ENCODE results near the gene NINL.
"Not testable (repeated sequence)": the region's sequence is repeated elsewhere in the genome, so short reads cannot be mapped to it uniquely, and the experiment has no call there.

Gene NINL

DNA sequence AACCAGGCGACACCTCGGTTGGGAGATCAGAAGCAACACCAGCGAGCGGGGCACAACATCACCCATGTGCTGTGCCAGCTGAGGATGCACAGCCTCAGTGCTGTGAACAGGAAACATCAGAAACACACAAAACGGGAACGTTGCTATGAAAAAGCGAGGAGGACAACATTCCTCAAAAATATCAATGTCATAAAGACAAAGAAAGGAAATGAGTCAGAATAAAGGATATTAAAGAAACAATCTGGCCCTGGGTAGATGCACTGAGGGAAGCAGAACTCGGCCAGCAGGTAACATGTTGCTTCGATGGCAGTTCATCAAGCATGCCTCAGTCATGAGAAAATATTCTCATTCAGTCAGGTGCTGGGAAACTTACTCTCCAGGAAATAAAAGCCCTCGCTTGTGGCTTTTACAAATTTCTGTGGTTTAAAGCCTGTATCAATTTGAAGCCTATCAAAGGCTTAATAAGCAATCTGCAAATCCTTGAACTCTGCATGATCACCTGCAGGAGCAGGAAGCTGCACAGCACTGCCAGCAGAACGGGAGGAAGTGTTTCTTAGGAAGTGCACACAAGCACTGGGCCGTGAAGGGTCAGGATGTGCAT is 100.3 kb downstream of the NINL start:
- no peak for DNase-seq (ENCODE audit: low read depth in 2 of 2)

- DNase-seq (ENCODE audit: low read depth in 2 of 2): no peak
Observed at GRCh38 chr20:25484224-25484846, 101.0 kb downstream of the NINL start.

DNA sequence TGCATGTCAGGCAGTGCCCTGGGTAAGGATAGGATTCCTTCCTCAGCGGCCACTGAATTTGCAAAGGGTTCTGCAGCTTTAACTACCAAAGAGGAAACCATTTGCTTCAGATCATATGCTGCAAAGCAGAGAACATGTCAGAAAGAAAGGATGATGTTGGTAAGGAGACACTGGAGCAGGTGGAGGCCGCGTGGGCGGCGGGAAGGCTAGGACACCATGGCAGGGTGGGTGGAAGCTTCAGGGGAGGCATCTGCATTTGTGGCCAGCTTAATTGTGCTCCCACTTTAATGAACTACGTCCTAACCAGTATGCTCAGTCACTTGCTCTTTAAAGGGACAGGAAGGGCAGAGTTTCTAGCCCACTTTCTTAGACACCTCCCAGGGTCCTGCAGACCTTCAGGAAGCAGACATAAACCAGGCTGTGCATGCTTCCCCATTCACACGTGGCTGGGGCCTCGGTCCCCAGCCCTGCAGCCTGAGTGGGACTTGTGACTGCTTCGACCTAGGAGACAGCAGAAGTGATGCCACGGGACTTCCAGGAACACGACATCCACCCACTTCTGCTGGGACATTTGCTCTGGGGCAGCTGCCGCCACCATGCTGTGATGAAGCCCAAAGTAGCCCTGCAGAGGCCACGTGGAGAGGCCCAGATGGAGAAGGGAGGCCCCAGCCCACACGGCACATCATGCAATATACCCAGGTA is 101.7 kb downstream of the NINL start:
- no peak for DNase-seq (ENCODE audit: low read depth in 2 of 2)

DNA sequence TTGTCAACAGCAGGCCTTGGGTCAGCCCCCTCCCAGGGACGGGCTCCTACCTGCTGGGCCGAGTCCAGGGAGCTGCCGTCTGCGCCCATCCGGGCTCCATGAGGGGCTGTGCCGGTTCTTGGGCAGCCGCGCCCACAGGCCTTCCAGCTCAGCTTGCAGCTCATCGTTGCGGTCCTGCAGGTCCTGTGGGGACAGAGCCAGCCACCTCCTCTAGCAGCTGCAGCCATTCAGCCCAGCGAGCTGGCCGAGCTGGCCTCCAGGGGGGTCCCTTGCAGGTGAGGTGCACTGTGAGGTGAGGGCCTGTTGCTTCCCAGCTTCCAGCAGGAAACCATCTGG is 103.4 kb downstream of the NINL start:
- no peak for DNase-seq (ENCODE audit: low read depth in 2 of 2)

- DNase-seq (ENCODE audit: low read depth in 2 of 2): no peak
Observed at GRCh38 chr20:25481235-25481917, 104.0 kb downstream of the NINL start.

GRCh38 chr20:25480797-25481196 is 104.5 kb downstream of the NINL start:
- no peak for DNase-seq (ENCODE audit: low read depth in 2 of 2)

DNA sequence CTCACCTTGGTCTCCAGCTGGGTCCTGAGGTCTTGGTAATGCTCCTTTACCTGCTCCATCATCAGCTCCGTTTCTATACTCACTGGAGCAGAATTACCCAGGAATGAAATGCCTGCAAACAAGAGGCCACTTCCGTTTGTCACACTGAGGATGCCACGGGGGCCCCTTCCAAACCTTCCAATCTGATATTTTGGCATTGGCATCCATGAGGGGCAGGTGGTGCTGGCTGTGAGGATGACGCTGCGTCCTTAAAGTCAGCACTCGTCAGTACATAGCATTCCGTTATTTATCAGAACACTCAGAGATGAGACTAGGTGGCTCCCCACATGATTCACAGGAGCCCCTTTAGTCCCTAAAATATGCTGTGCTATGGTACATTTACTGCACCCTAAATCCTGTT is 105.2 kb downstream of the NINL start:
- DNase-seq (ENCODE audit: low read depth in 2 of 2): no peak

DNA sequence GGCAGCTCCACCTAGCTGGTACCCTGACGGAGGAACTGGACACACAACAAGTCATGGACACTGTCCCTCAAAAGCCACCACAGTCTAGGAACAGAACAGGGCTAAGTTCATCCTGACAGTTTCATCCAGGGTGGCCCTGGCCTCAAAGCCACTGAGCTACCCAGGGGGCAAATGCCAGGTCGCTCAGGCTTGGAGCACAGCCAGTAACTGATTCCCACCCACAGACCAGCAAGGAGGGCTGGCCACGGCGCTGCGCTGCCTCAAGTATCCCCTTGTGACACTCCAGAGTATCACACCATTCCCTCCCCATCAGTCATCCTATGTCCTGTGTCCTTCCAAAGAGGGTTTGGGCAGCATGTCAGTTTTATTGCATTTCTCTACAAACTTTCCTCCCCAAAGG is 105.7 kb downstream of the NINL start:
- DNase-seq (ENCODE audit: low read depth in 2 of 2): no peak

DNA sequence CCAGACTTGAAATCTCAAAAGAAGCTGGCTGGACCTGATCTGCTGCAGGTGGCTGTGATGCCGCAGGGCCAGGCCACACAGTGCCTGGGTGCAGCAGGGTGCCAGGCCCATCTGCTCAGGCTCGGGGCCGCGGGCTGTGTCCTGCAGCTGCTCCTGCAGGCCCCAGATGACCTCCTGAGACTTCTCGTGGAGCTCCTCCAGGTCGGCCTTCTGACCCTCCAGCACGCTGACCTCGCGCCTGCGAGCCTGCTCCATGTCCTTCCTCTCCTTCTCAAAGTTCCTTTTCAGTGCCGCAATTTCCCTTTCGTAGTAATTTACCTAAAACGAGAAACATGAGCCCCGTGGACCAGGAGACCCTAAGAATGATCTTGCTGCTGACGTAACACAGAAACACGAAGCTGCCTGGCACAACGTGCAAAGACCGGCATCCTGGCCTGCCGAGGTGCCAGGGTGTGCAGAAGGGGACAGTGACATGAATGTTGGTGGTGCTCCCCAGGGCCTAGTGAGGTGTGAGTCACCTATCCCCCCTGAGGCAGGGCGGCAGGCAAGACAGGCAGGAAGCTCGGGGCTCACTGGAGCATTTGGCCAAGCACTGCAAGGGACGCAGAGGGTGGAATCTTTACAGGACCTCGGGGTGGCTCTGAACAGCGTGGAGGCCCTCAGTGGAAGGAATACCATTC is 106.3 kb downstream of the NINL start:
- DNase-seq (ENCODE audit: low read depth in 2 of 2): no peak

- DNase-seq (ENCODE audit: low read depth in 2 of 2): no peak
Observed at GRCh38 chr20:25477014-25477882, 108.1 kb downstream of the NINL start.

DNA sequence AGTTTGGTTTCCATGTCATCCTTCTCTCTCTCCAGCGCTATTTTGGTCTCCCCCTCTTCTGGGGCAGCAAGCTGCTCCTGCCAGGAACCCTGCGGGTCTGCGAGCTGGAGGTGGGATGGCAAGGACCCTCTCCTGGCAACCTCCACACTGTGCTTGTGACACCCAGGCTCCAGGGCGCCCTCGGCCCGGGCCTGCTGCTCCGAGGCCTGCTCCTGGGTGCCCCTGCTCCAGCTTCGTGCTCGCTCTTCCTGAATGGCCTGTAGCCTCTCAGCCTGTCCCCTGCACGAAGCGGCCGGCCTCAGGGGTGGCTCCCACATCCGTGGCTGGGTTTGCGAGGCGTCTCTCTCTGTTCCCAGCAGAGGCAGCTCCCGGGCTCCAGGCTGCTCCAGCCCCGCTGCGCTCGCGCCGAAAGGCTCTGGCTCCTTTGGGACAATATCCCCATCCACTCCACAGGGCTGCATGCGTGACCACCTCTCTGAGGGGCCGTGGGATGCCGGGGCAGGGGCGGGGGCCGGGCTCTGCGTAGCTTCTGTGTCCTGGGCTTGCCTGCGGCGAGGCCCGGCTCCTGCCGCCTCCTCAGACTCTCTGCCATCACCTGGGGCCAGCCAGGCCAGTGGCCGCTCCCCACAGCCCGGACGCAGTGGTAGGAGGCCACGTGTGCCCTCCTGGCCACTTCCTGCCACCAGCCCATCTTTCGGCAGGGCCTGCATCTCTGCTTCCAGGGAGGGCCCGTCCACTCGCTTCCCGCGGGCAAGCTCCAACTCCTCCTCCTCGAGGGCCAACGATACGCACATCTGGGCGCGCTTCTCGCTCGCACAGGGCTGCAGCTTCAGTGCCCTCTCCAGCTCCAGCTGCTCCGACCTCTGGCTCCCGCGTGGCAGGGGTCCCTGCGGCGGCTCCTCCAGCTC is 109.0 kb downstream of the NINL start:
- DNase-seq (ENCODE audit: low read depth in 2 of 2): no peak

GRCh38 chr20:25473297-25473696 is 112.0 kb downstream of the NINL start:
- DNase-seq (ENCODE audit: low read depth in 2 of 2): not testable (repeated sequence)

- DNase-seq (ENCODE audit: low read depth in 2 of 2): no peak
Observed at GRCh38 chr20:25471020-25471419, 114.3 kb downstream of the NINL start.

DNA sequence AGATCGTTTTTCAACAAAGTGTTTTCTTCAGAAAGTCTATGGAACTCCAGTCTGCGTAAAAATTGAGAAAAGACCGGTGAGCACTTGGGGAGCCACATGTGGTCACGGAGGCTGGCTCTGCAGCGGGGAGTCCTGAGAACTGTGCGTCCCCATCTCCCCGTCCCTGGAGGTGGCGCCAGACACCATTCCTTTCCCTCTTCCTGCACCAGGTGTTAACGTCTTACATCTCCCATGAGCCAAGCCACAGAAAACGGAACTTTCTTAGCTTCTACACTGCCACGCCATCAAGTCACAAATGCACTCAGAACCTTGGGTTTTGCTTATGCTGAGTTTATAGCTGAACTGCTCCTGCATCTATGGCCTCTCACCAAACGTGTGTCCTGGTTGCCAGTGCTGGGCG is 115.3 kb downstream of the NINL start:
- no peak for DNase-seq (ENCODE audit: low read depth in 2 of 2)

- DNase-seq (ENCODE audit: low read depth in 2 of 2): no peak
Observed at GRCh38 chr20:25469558-25469957, 115.8 kb downstream of the NINL start.

GRCh38 chr20:25468126-25469075 is 116.9 kb downstream of the NINL start:
- DNase-seq (ENCODE audit: low read depth in 2 of 2): no peak

GRCh38 chr20:25467441-25467840 is 117.9 kb downstream of the NINL start:
- no peak for DNase-seq (ENCODE audit: low read depth in 2 of 2)

DNA sequence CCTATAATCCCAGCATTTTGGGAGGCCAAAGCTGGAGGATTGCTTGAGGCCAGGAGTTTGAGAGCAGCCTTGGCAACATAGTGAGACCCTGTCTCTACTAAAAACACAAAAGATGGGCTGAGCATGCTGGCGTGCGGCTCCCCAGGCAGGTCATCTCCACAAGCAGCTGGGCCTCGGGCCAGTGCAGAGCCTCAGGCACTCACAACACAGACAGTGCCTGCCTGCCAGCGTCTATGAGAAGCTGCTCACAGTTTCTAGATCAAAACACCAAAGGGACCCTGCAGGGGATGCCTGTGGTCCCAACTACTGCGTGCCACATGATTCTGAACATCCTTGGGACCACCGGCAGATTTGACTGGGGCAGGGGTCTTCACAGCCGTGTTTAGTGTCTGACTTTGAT is 118.5 kb downstream of the NINL start:
- no peak for DNase-seq (ENCODE audit: low read depth in 2 of 2)
